GM12878 (cell line): Measurements from ENCODE around the gene FRMD8. TPM values are rescaled to one million over a fixed set of nuclear protein-coding genes. Genes with fewer than 3 reads are reported as not detected.

ENCODE experiments used
- BACH1 ChIP-seq: fragments of 450-650 bp; IDR thresholded peaks from 2 replicates; pipeline ENCODE4 v1.6.1; 2017; ENCODE audit warnings: mild to moderate bottlenecking, borderline replicate concordance
- EGR1 ChIP-seq, 2 experiments: IDR thresholded peaks; 1 replicate in 1 of 2; 2 replicates in 1 of 2; pipeline ENCODE4 v1.6.1; 2011 to 2012; ENCODE audit warnings: low read depth in 2 of 2, low read length in 2 of 2, borderline replicate concordance in 1 of 2, mild to moderate bottlenecking in 1 of 2, moderate library complexity in 1 of 2
- EP300 ChIP-seq, 2 experiments: fragments of 150-350 bp in 1 of 2; IDR thresholded peaks; 2 replicates each; pipeline ENCODE4 v1.6.1; 2011 to 2012; ENCODE audit warnings: low read depth in 2 of 2, low read length in 2 of 2, borderline replicate concordance in 1 of 2, improper control_type of control experiment in 1 of 2, inconsistent platforms in 1 of 2; ENCODE audit not compliant: control insufficient read depth in 1 of 2
- IKZF2 ChIP-seq, 2 experiments: fragments of 450-650 bp; IDR thresholded peaks; 2 replicates each; pipeline ENCODE4 v1.6.1; 2017; ENCODE audit warnings: mild to moderate bottlenecking in 2 of 2, moderate library complexity in 2 of 2
- MTA3 ChIP-seq: IDR thresholded peaks from 2 replicates; pipeline ENCODE4 v1.6.1; 2012; ENCODE audit warnings: low read length, inconsistent platforms, borderline replicate concordance
- NR2C1 ChIP-seq: fragments of 450-650 bp; IDR thresholded peaks from 2 replicates; pipeline ENCODE4 v1.6.1; 2017; ENCODE audit warnings: antibody characterized with exemption, mild to moderate bottlenecking, moderate library complexity
- SRF ChIP-seq, 2 experiments: IDR thresholded peaks; 2 replicates each; pipeline ENCODE4 v1.6.1; 2011; ENCODE audit warnings: low read depth in 2 of 2, low read length in 2 of 2, mild to moderate bottlenecking in 1 of 2, moderate library complexity in 1 of 2
- SUZ12 ChIP-seq: fragments of 200-600 bp; sonication (generic); IDR thresholded peaks from one replicate; pipeline ENCODE4 v1.6.1; 2018; ENCODE audit warnings: antibody characterized with exemption, mild to moderate bottlenecking; ENCODE audit not compliant: unreplicated experiment
- TCF12 ChIP-seq: IDR thresholded peaks from 2 replicates; pipeline ENCODE4 v1.6.1; 2011; ENCODE audit warnings: low read depth, mild to moderate bottlenecking, low read length
- ZNF207 ChIP-seq: fragments of 450-650 bp; IDR thresholded peaks from 2 replicates; pipeline ENCODE4 v1.6.1; 2014; ENCODE audit warnings: antibody characterized with exemption, mild to moderate bottlenecking, borderline replicate concordance
- polyA plus RNA-seq, 11 experiments: library from polyadenylated mRNA; depleted of rRNA in 4 of 11; unstranded in 6 of 11; stranded (reverse) in 5 of 11; fragments of >200 nt; fragmentation: Nextera tagmentation in 4 of 11; fragmentation: Illumina TruSeq in 1 of 11; extraction: Ambion mirVana in 4 of 11; extraction: Trizol in 1 of 11; gene quantifications; 1 replicate in 1 of 11; 2 replicates in 10 of 11; pipeline versions ENCODE4 v1.2.1 to v1.2.3, GENCODE V29; 2011 to 2016; ENCODE audit warnings: inconsistent platforms in 2 of 11, missing spikeins in 2 of 11, low read depth in 1 of 11
- total RNA-seq, 4 experiments: library from RNA; depleted of rRNA in 3 of 4; stranded (reverse); fragments of >200 nt in 3 of 4; fragmentation: Illumina TruSeq in 1 of 4; extraction: Trizol in 1 of 4; gene quantifications; 2 replicates each; pipeline versions ENCODE4 v1.2.1 to v1.2.3, GENCODE V29; 2013 to 2021
- TF ChIP-seq, protein P1 (sequence below): fragments of 450-650 bp; IDR thresholded peaks from 2 replicates; pipeline ENCODE4 v1.6.1; 2017; ENCODE audit warnings: mild to moderate bottlenecking, moderate library complexity
- TF ChIP-seq, protein P2 (sequence below): fragments of 450-650 bp; IDR thresholded peaks from 2 replicates; pipeline ENCODE4 v1.6.1; 2016; ENCODE audit warnings: mild to moderate bottlenecking
- TF ChIP-seq, protein P3 (sequence below): IDR thresholded peaks from 2 replicates; pipeline ENCODE4 v1.6.1; 2012; ENCODE audit warnings: mild to moderate bottlenecking, low read depth, low read length
- TF ChIP-seq, protein P4 (sequence below): IDR thresholded peaks from 2 replicates; pipeline ENCODE4 v1.6.1; 2011; ENCODE audit warnings: mild to moderate bottlenecking, low read depth, low read length, moderate library complexity; ENCODE audit not compliant: insufficient replicate concordance

FRMD8 gene
- total and polyA plus RNA-seq, 10 of the 15 experiments (the other 5 are each of a cell fraction or from before 2014, with no cell fraction given): 8.3 to 69.4 (median 28.0) TPM

DNA sequence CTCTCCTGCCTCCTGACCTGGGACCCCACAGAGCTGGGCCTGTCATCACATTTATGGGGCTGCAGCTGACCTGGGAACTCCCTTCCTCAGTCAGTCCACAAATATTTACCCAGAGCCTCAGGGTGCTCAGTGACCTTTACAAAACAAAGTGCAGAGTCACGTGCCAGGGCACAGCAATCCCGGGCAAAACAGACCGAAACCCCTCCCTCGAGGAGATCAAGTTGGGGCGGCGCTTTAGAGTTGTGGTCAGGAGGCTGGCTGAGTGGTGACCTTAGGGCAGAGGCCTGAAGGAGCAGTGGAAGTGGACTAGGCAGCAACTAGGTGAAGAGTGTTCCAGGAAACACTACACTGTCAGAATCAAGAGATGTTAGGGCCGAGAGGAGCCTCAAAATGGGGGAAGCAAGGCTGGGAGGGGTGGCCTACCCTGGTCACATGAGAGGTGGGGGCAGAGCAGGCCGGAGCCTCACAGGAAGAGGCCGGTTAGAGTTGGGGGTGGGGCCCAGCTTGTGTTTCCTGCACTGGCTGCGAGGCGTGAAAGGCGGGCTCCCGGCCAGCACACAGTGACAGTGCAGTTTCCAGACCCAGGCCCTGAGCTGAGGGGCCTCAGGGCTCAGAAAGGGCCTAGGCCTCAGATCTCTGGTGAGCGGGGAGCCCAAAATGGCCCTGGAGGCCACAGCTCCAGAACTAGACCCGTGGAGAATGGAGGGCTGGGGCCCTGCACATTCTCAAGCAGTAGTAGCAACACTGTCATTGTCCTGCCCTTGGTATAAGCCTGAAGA lies 32.4 kb downstream of the FRMD8 start (continued):
- TF ChIP-seq SUZ12 (no peak), NR2C1 (peak; percentile 62), TCF12 (peak; percentile 79; the same call in 1 of the 2 replicates), BACH1 (peak; percentile 99), IKZF2 (IDR thresholded peaks at IDR 0.05) (peak; percentile 75 to 81; a peak in 2 of 4 replicates), ZNF207 (no peak), MTA3 (no peak), SRF (IDR thresholded peaks at IDR 0.05; ENCODE audit: low read depth in 2 of 2, low read length in 2 of 2) (0 out of 4 replicates have a peak, but pooled peaks of 1 of the 2 experiments have one; percentile 13), EP300 (IDR thresholded peaks at IDR 0.05; ENCODE audit: borderline replicate concordance in 1 of 2, control insufficient read depth in 1 of 2, low read depth in 2 of 2, low read length in 2 of 2) (peak; percentile 39 to 52; a peak in 3 of 4 replicates), EGR1 (IDR thresholded peaks at IDR 0.05; ENCODE audit: borderline replicate concordance in 1 of 2, low read depth in 2 of 2, low read length in 2 of 2) (peak in 1 of 2 experiments; percentile 30; a peak in 1 of 3 replicates)
- TF ChIP-seq, protein P1, sequence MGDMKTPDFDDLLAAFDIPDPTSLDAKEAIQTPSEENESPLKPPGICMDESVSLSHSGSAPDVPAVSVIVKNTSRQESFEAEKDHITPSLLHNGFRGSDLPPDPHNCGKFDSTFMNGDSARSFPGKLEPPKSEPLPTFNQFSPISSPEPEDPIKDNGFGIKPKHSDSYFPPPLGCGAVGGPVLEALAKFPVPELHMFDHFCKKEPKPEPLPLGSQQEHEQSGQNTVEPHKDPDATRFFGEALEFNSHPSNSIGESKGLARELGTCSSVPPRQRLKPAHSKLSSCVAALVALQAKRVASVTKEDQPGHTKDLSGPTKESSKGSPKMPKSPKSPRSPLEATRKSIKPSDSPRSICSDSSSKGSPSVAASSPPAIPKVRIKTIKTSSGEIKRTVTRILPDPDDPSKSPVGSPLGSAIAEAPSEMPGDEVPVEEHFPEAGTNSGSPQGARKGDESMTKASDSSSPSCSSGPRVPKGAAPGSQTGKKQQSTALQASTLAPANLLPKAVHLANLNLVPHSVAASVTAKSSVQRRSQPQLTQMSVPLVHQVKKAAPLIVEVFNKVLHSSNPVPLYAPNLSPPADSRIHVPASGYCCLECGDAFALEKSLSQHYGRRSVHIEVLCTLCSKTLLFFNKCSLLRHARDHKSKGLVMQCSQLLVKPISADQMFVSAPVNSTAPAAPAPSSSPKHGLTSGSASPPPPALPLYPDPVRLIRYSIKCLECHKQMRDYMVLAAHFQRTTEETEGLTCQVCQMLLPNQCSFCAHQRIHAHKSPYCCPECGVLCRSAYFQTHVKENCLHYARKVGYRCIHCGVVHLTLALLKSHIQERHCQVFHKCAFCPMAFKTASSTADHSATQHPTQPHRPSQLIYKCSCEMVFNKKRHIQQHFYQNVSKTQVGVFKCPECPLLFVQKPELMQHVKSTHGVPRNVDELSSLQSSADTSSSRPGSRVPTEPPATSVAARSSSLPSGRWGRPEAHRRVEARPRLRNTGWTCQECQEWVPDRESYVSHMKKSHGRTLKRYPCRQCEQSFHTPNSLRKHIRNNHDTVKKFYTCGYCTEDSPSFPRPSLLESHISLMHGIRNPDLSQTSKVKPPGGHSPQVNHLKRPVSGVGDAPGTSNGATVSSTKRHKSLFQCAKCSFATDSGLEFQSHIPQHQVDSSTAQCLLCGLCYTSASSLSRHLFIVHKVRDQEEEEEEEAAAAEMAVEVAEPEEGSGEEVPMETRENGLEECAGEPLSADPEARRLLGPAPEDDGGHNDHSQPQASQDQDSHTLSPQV: peak; percentile 61; the same call in 1 of the 2 replicates
- TF ChIP-seq, protein P2, sequence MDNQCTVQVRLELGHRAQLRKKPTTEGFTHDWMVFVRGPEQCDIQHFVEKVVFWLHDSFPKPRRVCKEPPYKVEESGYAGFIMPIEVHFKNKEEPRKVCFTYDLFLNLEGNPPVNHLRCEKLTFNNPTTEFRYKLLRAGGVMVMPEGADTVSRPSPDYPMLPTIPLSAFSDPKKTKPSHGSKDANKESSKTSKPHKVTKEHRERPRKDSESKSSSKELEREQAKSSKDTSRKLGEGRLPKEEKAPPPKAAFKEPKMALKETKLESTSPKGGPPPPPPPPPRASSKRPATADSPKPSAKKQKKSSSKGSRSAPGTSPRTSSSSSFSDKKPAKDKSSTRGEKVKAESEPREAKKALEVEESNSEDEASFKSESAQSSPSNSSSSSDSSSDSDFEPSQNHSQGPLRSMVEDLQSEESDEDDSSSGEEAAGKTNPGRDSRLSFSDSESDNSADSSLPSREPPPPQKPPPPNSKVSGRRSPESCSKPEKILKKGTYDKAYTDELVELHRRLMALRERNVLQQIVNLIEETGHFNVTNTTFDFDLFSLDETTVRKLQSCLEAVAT: peak; percentile 92
- TF ChIP-seq, protein P3, sequence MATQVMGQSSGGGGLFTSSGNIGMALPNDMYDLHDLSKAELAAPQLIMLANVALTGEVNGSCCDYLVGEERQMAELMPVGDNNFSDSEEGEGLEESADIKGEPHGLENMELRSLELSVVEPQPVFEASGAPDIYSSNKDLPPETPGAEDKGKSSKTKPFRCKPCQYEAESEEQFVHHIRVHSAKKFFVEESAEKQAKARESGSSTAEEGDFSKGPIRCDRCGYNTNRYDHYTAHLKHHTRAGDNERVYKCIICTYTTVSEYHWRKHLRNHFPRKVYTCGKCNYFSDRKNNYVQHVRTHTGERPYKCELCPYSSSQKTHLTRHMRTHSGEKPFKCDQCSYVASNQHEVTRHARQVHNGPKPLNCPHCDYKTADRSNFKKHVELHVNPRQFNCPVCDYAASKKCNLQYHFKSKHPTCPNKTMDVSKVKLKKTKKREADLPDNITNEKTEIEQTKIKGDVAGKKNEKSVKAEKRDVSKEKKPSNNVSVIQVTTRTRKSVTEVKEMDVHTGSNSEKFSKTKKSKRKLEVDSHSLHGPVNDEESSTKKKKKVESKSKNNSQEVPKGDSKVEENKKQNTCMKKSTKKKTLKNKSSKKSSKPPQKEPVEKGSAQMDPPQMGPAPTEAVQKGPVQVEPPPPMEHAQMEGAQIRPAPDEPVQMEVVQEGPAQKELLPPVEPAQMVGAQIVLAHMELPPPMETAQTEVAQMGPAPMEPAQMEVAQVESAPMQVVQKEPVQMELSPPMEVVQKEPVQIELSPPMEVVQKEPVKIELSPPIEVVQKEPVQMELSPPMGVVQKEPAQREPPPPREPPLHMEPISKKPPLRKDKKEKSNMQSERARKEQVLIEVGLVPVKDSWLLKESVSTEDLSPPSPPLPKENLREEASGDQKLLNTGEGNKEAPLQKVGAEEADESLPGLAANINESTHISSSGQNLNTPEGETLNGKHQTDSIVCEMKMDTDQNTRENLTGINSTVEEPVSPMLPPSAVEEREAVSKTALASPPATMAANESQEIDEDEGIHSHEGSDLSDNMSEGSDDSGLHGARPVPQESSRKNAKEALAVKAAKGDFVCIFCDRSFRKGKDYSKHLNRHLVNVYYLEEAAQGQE: 0 out of 2 replicates have a peak, but pooled peaks have one; percentile 25
- TF ChIP-seq, protein P4, sequence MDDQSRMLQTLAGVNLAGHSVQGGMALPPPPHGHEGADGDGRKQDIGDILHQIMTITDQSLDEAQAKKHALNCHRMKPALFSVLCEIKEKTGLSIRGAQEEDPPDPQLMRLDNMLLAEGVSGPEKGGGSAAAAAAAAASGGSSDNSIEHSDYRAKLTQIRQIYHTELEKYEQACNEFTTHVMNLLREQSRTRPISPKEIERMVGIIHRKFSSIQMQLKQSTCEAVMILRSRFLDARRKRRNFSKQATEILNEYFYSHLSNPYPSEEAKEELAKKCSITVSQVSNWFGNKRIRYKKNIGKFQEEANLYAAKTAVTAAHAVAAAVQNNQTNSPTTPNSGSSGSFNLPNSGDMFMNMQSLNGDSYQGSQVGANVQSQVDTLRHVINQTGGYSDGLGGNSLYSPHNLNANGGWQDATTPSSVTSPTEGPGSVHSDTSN: peak; percentile 20
